A673 (cell line): ENCODE measurements around the gene SRBD1. TPM values are rescaled to one million over a fixed set of nuclear protein-coding genes. Genes with fewer than 3 reads are reported as not detected.

Experiments used
- BruUV-seq: library from RNA; stranded (reverse); fragments of 400-500 nt; replicated peaks from 2 replicates; lab custom pipeline; 2021; lab: Mats Ljungman, UMichigan
- CTCF ChIA-PET: fragments of 300-600 bp; sonication (Branson Sonifier 250); formaldehyde crosslinking; loops from one replicate; lab custom pipeline; 2022; ENCODE audit warnings: antibody characterized with exemption; lab: Charles Lee
- POLR2A ChIA-PET: fragments of 300-600 bp; sonication (Branson Sonifier 250); formaldehyde crosslinking; loops from one replicate; lab custom pipeline; 2022; ENCODE audit warnings: antibody characterized with exemption; ENCODE audit not compliant: low non-redundant PET; lab: Charles Lee
- DNase-seq: peaks from one replicate; pipeline ENCODE4 v3.0.0-alpha.2; 2015; ENCODE audit warnings: low spot score
- H3K27ac ChIP-seq: fragments of 200-600 bp; sonication (generic); 2 replicates; pipeline ENCODE4 v1.5.1; 2016; ENCODE audit warnings: mixed run types, low read depth, mild to moderate bottlenecking, mixed read lengths, antibody characterized with exemption, low read length; ENCODE audit not compliant: poor library complexity, severe bottlenecking
- H3K27me3 ChIP-seq: fragments of 200-600 bp; sonication (generic); replicated peaks from 2 replicates; pipeline ENCODE4 v1.6.1; 2017; ENCODE audit warnings: mixed run types, low read depth, mild to moderate bottlenecking, mixed read lengths, antibody characterized with exemption, low read length; ENCODE audit not compliant: insufficient read depth, poor library complexity
- H3K36me3 ChIP-seq: fragments of 200-600 bp; sonication (generic); 2 replicates; pipeline ENCODE4 v1.6.1; 2016; ENCODE audit warnings: mixed run types, mild to moderate bottlenecking, mixed read lengths, antibody characterized with exemption, low read length; ENCODE audit not compliant: insufficient read depth, poor library complexity, severe bottlenecking
- H3K4me1 ChIP-seq: fragments of 200-600 bp; sonication (generic); 2 replicates; pipeline ENCODE4 v1.6.1; 2017; ENCODE audit warnings: mixed run types, mild to moderate bottlenecking, mixed read lengths, antibody characterized with exemption, low read length; ENCODE audit not compliant: insufficient read depth, poor library complexity, severe bottlenecking
- H3K4me3 ChIP-seq: fragments of 200-600 bp; sonication (generic); 2 replicates; pipeline ENCODE4 v1.5.1; 2016; ENCODE audit warnings: low read depth, mixed run types, mild to moderate bottlenecking, mixed read lengths, low read length; ENCODE audit not compliant: poor library complexity, severe bottlenecking
- H3K9me3 ChIP-seq: fragments of 200-600 bp; sonication (generic); 2 replicates; pipeline ENCODE4 v1.6.1; 2016; ENCODE audit warnings: mixed run types, low read depth, mild to moderate bottlenecking, mixed read lengths, antibody characterized with exemption, low read length; ENCODE audit not compliant: poor library complexity, severe bottlenecking
- EZH2 ChIP-seq: fragments of 200-600 bp; sonication (generic); IDR thresholded peaks from 2 replicates; pipeline ENCODE4 v1.6.1; 2017; ENCODE audit warnings: borderline replicate concordance, low read depth, mild to moderate bottlenecking, mixed read lengths, antibody characterized with exemption, low read length; ENCODE audit not compliant: poor library complexity, severe bottlenecking
- intact Hi-C: fragments of 100-400 bp; cut with micrococcal nuclease; formaldehyde crosslinking; loops from one replicate; pipeline ENCODE4 v1.10.0; 2022; ENCODE audit not compliant: unreplicated experiment
- total RNA-seq: library from RNA; stranded (reverse); gene quantifications from 2 replicates; pipeline ENCODE4 v1.2.3, GENCODE V29; 2021
- TF ChIP-seq, protein P1 (sequence below): fragments of 300-800, 200-600 bp; sonication (generic); conservative IDR thresholded peaks from 2 replicates; pipeline ENCODE4 v1.5.1; 2017; ENCODE audit warnings: low read depth, mild to moderate bottlenecking, antibody characterized with exemption, low read length, moderate library complexity, mixed read lengths

SRBD1 gene
- total RNA-seq, 1 experiment from 2014 or later = 21.9 TPM

DNA sequence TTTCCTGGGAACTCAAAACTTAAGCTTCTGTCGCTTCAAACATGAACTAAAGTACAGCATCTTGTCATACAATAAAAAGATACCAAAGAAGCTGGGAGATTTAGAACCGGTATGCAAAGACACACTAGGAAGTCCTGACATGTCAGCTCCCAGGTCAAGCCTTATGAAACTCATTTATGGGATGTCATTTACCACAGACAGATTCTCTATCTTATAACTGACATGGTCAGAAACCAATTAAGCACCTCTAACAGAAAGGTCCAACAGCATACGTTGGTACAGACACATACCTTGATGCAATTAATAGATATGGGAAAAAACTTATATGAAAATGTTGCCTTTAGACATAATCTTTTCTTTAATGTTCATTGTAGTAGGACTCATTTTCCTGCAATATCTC lies 169.0 kb downstream of the SRBD1 start:
- Histone ChIP-seq H3K27me3 (no peaks in the 10 kb centered on the region), H3K27ac (no peak overlapping the region), H3K4me3 (no peak overlapping the region), H3K36me3 (no peaks in the 10 kb centered on the region), H3K9me3 (no peaks in the 10 kb centered on the region), H3K4me1 (no peaks in the 10 kb centered on the region)
- ChIA-PET CTCF (no interaction called here), POLR2A (no interaction called here)
- BruUV-seq = no TSS peak
- intact Hi-C loops = no loop called here
- DNase-seq = no peak
- TF ChIP-seq, protein P1, sequence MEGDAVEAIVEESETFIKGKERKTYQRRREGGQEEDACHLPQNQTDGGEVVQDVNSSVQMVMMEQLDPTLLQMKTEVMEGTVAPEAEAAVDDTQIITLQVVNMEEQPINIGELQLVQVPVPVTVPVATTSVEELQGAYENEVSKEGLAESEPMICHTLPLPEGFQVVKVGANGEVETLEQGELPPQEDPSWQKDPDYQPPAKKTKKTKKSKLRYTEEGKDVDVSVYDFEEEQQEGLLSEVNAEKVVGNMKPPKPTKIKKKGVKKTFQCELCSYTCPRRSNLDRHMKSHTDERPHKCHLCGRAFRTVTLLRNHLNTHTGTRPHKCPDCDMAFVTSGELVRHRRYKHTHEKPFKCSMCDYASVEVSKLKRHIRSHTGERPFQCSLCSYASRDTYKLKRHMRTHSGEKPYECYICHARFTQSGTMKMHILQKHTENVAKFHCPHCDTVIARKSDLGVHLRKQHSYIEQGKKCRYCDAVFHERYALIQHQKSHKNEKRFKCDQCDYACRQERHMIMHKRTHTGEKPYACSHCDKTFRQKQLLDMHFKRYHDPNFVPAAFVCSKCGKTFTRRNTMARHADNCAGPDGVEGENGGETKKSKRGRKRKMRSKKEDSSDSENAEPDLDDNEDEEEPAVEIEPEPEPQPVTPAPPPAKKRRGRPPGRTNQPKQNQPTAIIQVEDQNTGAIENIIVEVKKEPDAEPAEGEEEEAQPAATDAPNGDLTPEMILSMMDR = no peak
- TF ChIP-seq EZH2 = no peak

DNA sequence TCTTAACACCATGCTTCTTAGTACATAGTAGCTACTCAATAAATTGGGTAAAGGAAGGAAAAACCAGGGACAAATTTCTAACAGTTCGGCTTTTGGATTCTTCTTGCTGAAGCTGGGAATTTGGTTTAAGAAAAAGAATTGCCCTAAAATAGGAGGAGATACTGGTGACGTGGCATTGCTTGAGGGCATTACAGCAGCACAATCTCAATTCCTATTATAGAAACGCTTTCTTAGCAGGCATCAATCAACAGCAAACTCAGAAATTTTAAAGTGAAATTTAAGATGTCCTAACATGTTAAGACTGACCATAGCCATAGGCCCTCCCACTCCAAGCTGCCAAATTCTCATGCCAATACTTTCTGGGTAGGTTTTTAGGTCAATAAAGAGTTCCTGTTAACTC lies 169.5 kb downstream of the SRBD1 start:
- H3K36me3 ChIP-seq = no peaks in the 10 kb centered on the region
- intact Hi-C loops = no loop called here
- no peaks in the 10 kb centered on the region for H3K9me3 ChIP-seq
- no TSS peak for BruUV-seq
- H3K4me1 ChIP-seq = no peaks in the 10 kb centered on the region
- TF ChIP-seq, protein P1 = no peak
- no peak for TF ChIP-seq EZH2
- no peak for DNase-seq
- no peak overlapping the region for H3K27ac ChIP-seq
- POLR2A ChIA-PET = no interaction called here
- no peak overlapping the region for H3K4me3 ChIP-seq
- CTCF ChIA-PET = no interaction called here
- H3K27me3 ChIP-seq = no peaks in the 10 kb centered on the region

DNA sequence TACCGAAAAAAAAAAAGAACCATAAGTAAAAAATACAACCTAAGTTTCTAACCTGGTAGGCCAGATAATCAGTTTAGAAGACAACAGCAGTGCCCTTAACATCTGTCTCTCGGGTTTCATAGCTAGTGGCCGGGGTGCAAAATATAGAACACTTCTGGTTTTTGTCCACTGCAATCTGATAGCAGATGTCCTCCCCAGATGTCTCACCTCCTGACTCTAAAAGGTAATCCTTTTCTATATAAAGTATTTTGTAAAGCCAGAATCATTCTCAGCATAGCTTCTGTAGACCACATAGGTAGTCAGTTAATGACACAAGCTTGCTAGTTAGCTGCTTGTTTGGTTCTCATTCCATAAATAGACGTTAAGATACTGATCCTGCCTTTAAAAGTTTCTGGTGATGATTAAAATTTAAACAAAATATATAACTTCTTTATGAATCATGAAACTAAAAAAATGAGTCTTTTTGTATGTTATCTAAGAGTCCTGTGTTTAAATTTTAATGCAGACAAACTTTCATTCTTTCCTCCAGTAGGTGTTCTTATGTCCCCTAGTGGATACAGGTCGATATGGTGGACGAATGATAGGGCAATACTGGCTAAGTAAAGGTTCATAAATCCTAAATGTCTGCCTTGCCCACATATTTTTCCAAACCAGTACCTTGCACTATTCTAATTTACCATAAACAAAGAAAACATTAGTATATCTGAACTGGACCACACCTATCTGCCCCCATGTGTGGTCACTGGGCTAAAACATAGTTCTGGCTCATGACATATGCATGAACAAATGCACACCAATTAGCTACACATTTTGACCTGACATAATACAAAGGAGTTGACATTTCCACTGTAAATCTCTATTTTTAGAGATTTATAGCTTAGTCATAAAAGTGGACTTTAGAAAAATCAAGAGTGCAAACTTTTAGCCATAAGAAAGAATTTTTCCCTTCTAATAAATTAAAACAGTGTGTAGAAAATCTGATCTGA lies 171.0 kb downstream of the SRBD1 start:
- POLR2A ChIA-PET = no interaction called here
- intact Hi-C loops = no loop called here
- no peaks in the 10 kb centered on the region for H3K4me1 ChIP-seq
- no TSS peak for BruUV-seq
- CTCF ChIA-PET = no interaction called here
- H3K27ac ChIP-seq = no peak overlapping the region
- no peaks in the 10 kb centered on the region for H3K9me3 ChIP-seq
- no peak overlapping the region for H3K4me3 ChIP-seq
- DNase-seq = no peak
- no peaks in the 10 kb centered on the region for H3K27me3 ChIP-seq
- TF ChIP-seq, protein P1 = no peak
- TF ChIP-seq EZH2 = no peak
- no peaks in the 10 kb centered on the region for H3K36me3 ChIP-seq
